HuH-7 (cell line): ENCODE measurements around the gene REPS1.
A peak's percentile ranks its signal among the peaks of the same experiment; 100 is the strongest.
"Not testable (repeated sequence)": the region's sequence is repeated elsewhere in the genome, so short reads cannot be mapped to it uniquely, and the experiment has no call there.

ENCODE experiments used
- DNase-seq: peaks from one replicate; pipeline ENCODE4 v3.0.0; 2011; ENCODE audit warnings: low spot score

REPS1 gene

GRCh38 chr6:138971601-138972000, 16.5 kb downstream of the REPS1 start:
- DNase-seq = no peak

GRCh38 chr6:138970856-138971425, 17.1 kb downstream of the REPS1 start:
- no peak for DNase-seq

GRCh38 chr6:138970159-138970558, 17.9 kb downstream of the REPS1 start:
- DNase-seq = no peak

- no peak for DNase-seq
These were observed 21.2 kb downstream of the REPS1 start for GRCh38 chr6:138966870-138967269.

DNA sequence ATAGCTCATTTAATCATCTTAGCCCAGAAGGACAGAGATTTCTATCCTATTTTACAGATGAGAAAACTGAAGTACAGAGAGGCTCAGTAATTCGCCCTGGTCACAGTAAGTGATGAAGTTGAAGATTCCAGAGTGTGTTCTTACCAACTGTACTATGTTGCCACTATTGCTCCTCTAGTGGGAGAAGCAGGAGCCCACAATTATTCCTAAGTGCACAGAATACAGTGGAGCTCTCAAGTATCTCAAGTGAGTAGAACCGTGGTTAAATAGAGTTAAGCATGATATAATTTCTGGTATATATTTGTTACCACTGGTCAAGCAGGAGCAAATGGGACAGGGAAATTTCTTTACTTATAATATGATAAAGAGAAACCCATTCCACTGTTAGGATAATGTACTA, 22.1 kb downstream of the REPS1 start:
- no peak for DNase-seq

DNA sequence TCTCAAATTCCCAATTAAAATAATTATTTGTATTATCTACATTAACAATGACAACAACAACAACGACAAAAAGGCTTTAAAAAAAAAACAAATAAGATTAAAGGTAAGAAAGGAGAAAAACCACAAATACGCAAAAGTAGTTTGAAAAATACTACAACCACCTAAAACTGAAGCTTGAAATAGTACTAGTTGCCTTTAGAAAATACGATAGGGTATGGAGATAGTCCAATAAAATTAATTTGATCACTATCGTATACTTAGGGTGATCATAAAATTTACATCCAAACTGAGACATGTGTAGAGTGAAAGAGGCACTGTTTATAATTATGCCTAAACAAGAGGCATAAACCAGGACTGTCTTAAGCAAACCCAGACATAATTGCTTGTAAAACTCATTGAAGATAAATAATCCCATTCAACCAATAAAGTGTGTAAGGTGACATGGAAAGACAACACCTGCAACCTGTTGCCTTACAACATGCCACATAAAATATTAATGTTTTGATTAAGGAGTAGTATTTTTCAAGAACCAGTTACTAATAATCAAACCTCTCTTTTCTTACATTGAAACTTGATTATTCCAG, 22.7 kb downstream of the REPS1 start:
- no peak for DNase-seq

DNA sequence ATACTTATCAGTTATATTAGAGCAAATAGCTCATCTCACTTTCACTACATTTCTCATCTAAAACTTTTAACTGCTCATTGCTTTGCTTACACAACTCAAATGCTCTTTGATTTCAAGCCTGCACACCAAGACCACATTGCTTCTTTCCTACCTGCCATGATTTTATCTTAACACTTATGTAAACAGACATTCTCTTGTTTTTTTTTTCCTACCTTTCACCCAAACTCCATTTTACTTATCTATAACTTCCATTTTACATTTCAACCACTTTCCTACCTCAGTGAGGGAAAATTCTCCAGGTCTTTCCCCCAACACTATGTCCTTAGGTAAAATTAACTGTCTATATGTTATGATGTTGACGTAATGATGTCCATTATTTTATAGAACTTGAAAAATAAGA, 24.0 kb downstream of the REPS1 start:
- DNase-seq = no peak

- DNase-seq = no peak
These were observed 24.5 kb downstream of the REPS1 start for GRCh38 chr6:138963531-138963930.

DNA sequence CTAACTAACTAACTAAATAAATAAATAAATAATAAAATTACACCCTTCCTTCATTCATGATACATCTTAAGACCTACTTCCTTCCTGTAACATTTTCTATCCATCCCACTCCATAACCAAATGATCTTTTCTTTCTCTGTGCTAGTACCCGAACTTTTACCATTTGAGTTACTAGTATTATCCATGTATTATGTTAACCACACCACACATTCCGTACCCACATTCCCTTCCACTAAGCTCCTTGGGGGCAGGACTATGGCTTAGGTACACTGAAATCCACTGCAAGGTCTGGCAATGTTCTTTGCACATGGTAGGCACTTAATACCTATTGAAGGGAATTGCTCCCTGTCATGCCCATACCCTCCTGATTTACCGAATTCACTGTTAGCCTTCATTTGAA, 24.9 kb downstream of the REPS1 start:
- DNase-seq = no peak

- no peak for DNase-seq
These were observed 28.5 kb downstream of the REPS1 start for GRCh38 chr6:138959521-138959920.

DNA sequence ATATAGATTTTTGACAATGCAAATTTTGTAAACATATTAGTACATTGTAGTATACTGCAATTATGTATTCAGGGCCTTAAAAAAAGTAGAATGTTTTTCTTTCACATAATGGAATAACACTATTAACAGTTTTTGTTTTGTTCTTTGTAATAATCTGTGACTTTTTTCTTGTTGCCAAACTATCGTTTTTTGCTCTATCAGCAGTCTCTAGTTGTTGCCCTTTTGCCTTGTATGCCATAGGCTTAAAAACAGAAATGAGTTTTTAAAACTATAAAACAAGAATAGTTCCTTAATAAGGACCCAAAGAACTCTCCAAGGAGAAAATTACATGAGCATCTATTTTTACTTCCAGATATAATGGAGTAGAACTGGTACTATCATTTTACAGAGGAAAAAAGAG, 29.5 kb downstream of the REPS1 start:
- no peak for DNase-seq

DNA sequence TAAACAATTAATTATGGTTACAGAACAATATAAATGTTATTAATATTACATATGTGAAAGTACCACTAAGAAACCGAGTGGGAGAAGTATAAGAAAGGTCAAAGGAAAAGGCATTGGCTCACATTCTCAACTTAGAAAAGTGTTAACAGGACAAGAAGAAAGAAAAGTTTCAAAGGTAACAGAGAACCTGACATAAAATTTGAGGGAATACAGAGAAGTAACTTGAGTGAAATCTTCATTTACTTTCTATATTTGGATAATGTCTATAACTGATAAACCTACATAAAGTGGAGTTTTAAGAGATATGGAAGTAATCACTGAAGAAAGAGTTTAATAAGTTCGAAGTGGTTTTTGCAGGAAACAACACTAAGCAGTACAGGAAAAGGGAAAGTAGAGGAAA, 30.1 kb downstream of the REPS1 start:
- no peak for DNase-seq

GRCh38 chr6:138957484-138957883, 30.6 kb downstream of the REPS1 start:
- no peak for DNase-seq

DNA sequence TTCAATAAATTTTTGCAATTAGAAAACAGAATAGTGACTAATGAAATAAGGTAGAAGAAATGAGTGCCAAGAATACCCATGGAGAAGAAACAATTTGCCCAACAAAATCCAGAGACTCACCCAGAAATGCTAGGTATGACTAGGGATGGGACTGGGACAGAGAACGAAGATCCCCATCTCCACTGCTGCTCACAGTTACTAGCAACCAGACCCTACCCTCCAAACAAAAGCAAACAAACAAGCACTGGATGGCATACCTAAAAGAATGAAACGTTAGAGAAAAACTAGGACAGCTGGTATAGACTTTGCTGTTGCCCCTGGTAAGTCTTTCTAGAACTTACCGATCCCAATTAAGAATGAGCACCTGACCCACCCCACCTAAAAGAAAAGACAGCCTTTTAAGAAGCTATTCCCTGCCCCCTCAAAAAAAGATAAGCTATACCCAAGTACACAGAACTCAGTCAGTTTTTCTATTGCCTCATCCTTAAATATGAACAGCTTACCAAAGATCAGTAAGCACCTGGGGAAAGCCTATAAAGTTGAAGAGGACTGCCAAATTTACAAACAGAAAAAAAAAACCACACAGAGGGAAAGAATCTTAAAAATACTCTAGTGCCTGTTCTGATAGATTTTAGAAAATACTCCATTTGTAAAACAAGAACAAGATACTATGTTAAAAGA, 31.7 kb downstream of the REPS1 start:
- no peak for DNase-seq

GRCh38 chr6:138955262-138955661, 32.8 kb downstream of the REPS1 start:
- no peak for DNase-seq

- no peak for DNase-seq
These were observed 34.6 kb downstream of the REPS1 start for GRCh38 chr6:138953451-138953850.

GRCh38 chr6:138948546-138949179, 39.4 kb downstream of the REPS1 start:
- DNase-seq = no peak

DNA sequence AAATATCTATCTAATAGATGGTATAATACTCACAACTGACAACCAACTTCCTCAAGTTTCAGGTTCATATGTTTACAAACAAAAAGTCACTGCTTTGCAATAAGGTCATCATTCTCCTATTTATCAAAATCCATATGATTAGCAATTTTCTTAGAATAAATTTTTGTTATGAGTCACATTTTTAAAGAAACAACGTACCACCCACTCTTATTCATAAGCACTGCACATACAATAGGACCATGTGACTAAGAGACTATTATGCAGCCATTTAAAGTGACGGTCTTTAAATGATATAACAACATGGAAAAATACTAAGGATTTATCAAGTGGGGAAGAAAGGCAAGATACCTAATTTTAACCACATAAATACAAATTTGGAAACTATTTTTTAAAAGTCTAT, 40.0 kb downstream of the REPS1 start:
- DNase-seq = no peak

- DNase-seq = peak; percentile 28
These were observed 42.7 kb downstream of the REPS1 start for GRCh38 chr6:138945354-138945753.

GRCh38 chr6:138944412-138944811, 43.6 kb downstream of the REPS1 start:
- no peak for DNase-seq

DNA sequence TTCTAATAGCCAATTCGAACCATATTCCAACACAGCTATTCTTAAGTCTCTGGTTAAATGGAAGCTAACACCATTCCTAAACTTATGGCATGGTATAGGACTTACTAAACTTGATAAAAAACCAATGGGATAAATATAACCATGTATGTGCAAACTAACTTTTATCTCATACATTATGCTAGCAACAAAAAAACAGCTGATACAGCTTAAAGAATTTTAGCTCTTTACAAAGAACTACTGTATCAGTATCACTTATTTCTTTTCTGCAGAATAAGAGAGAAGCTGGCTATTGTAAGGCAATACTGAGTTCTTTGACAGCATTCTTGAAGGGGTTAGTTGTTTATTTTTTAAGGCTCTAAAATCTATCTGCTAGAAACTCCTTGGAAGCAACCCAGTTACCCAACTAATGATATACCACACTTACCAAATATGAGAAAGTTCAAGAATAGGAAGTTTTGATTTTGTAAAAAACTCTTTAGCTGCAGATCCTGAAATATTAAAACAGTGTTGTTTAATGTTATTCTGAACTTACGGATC, 44.9 kb downstream of the REPS1 start:
- no peak for DNase-seq

- not testable (repeated sequence) for DNase-seq
These were observed 51.2 kb downstream of the REPS1 start for GRCh38 chr6:138936873-138937272.

- DNase-seq = no peak
These were observed 56.4 kb downstream of the REPS1 start for GRCh38 chr6:138931660-138932059.
